MM.1S (cell line): Measurements from ENCODE around the gene PAX8.

Experiments used
- DNase-seq: peaks from one replicate; pipeline ENCODE4 v3.0.0-alpha.2; 2015
- H2AFZ ChIP-seq: fragments of 300-600 bp; sonication (generic); 2 replicates; pipeline ENCODE4 v1.6.0; 2016; ENCODE audit warnings: antibody characterized with exemption, low read length
- H3F3A ChIP-seq: fragments of 300-600 bp; sonication (generic); 2 replicates; pipeline ENCODE4 v1.6.1; 2016; ENCODE audit warnings: mild to moderate bottlenecking, antibody characterized with exemption, low read length, moderate library complexity, mixed read lengths; ENCODE audit not compliant: insufficient read depth
- H3K27ac ChIP-seq: fragments of 300-600 bp; sonication (generic); 2 replicates; pipeline ENCODE4 v1.5.1; 2016; ENCODE audit warnings: mild to moderate bottlenecking, low read length
- H3K27me3 ChIP-seq: fragments of 300-600 bp; sonication (generic); replicated peaks from 2 replicates; pipeline ENCODE4 v1.6.0; 2016; ENCODE audit warnings: low read length; ENCODE audit not compliant: insufficient read depth
- H3K36me3 ChIP-seq: fragments of 300-600 bp; sonication (generic); replicated peaks from 2 replicates; pipeline ENCODE4 v1.6.1; 2016; ENCODE audit warnings: mild to moderate bottlenecking, low read length, mixed read lengths; ENCODE audit not compliant: insufficient read depth
- H3K4me1 ChIP-seq: fragments of 300-600 bp; sonication (generic); 2 replicates; pipeline ENCODE4 v1.6.1; 2016; ENCODE audit warnings: low read length, mixed read lengths
- H3K4me2 ChIP-seq: fragments of 300-600 bp; sonication (generic); 2 replicates; pipeline ENCODE4 v1.6.0; 2016; ENCODE audit warnings: low read depth, low read length
- H3K4me3 ChIP-seq: fragments of 300-600 bp; sonication (generic); 2 replicates; pipeline ENCODE4 v1.5.1; 2016; ENCODE audit warnings: low read length, mixed read lengths
- H3K79me2 ChIP-seq: fragments of 300-600 bp; sonication (generic); 2 replicates; pipeline ENCODE4 v1.6.1; 2016; ENCODE audit warnings: mixed run types, low read length, mixed read lengths
- H3K9ac ChIP-seq: fragments of 300-600 bp; sonication (generic); 2 replicates; pipeline ENCODE4 v1.6.1; 2016; ENCODE audit warnings: low read length, mixed read lengths
- H3K9me2 ChIP-seq: fragments of 300-600 bp; sonication (generic); replicated peaks from 2 replicates; pipeline ENCODE4 v1.6.1; 2016; ENCODE audit warnings: mild to moderate bottlenecking, low read length, mixed read lengths; ENCODE audit not compliant: insufficient read depth
- H3K9me3 ChIP-seq: fragments of 300-600 bp; sonication (generic); replicated peaks from 2 replicates; pipeline ENCODE4 v1.6.1; 2016; ENCODE audit warnings: mild to moderate bottlenecking, low read length, mixed read lengths; ENCODE audit not compliant: insufficient read depth
- H4K20me1 ChIP-seq: fragments of 300-600 bp; sonication (generic); 2 replicates; pipeline ENCODE4 v1.6.1; 2016; ENCODE audit warnings: mild to moderate bottlenecking, low read length, moderate library complexity, mixed read lengths; ENCODE audit not compliant: insufficient read depth
- CTCF ChIP-seq: fragments of 300-600 bp; sonication (generic); IDR thresholded peaks from 2 replicates; pipeline ENCODE4 v1.5.1; 2016; ENCODE audit warnings: antibody characterized with exemption, low read length, mixed read lengths
- EZH2 ChIP-seq: fragments of 300-600 bp; sonication (generic); optimal IDR thresholded peaks from 2 replicates; pipeline ENCODE3; 2017; ENCODE audit warnings: low read depth, mild to moderate bottlenecking, antibody characterized with exemption, low read length, mixed read lengths
- EZH2phosphoT487 ChIP-seq: fragments of 300-600 bp; sonication (generic); IDR thresholded peaks from 2 replicates; pipeline ENCODE4 v1.6.1; 2018; ENCODE audit warnings: antibody characterized with exemption, low read length

Gene PAX8

DNA sequence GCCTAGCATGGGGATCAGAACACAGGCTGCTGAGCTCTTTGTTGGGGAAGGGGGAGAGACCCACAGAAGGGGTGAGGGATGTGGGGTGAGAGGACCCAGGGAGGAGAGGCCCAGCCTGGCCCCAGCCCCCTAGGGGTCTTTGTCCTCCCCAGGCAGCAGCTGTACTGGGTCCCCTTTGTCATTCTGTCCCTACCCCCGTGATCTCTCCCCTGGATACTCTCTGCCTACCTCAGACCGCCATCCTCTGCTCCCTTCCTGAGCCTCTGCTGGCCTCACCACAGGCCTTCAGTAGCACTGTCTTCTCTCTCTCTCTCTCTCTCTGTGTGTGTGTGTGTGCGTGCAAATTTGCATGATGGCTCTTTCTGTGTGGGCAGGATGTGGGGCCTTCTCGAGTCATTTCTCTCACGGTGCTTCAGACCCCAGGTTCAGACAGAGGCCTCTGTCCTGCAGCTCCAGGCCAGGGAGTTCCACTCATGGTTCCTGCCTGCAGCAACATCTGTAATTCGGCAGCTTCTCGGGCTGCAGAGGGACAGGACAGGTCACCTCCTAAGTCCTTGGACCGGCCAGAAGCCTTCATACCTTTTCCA is 103.6 kb downstream of the PAX8 start:
- Histone ChIP-seq H3K27me3 (no peaks in the 10 kb centered on the region), H3K9me3 (no peaks in the 10 kb centered on the region), H3K9ac (peak overlapping the region; percentile 74), H3K9me2 (no peaks in the 10 kb centered on the region), H3K4me1 (peaks cover 19% of the 10 kb centered on the region), H4K20me1 (peaks cover 10% of the 10 kb centered on the region; the same call in 1 of the 2 replicates), H3K27ac (peak overlapping the region; percentile 71; the same call in 1 of the 2 replicates), H3F3A (peaks cover 22% of the 10 kb centered on the region; the same call in 1 of the 2 replicates), H3K4me2 (peak overlapping the region; percentile 98), H3K79me2 (peaks cover 64% of the 10 kb centered on the region), H2AFZ (no peak overlapping the region), H3K4me3 (peak overlapping the region; percentile 94), H3K36me3 (no peaks in the 10 kb centered on the region; the same call in 1 of the 2 replicates)
- DNase-seq = peak; percentile 85
- TF ChIP-seq EZH2phosphoT487 (no peak), CTCF (no peak), EZH2 (no peak)

- Histone ChIP-seq H4K20me1 (peaks cover 10% of the 10 kb centered on the region; the same call in 1 of the 2 replicates), H3K9me2 (no peaks in the 10 kb centered on the region), H2AFZ (peak overlapping the region; percentile 75; the same call in 1 of the 2 replicates), H3K27ac (peak overlapping the region; percentile 71; the same call in 1 of the 2 replicates), H3K4me2 (peak overlapping the region; percentile 98), H3K9me3 (no peaks in the 10 kb centered on the region), H3K27me3 (no peaks in the 10 kb centered on the region), H3K4me3 (peak overlapping the region; percentile 94), H3K9ac (peak overlapping the region; percentile 74), H3K36me3 (no peaks in the 10 kb centered on the region; the same call in 1 of the 2 replicates), H3F3A (peaks cover 22% of the 10 kb centered on the region; the same call in 1 of the 2 replicates), H3K79me2 (peaks cover 56% of the 10 kb centered on the region), H3K4me1 (peaks cover 19% of the 10 kb centered on the region)
- TF ChIP-seq EZH2phosphoT487 (no peak), CTCF (peak; percentile 27), EZH2 (no peak)
- DNase-seq = no peak
Measured at GRCh38 chr2:113174376-113174750, 104.4 kb downstream of the PAX8 start.

- Histone ChIP-seq H3K4me1 (peaks cover 19% of the 10 kb centered on the region), H3K27ac (peak within 1 kb of the TSS; percentile 71; the same call in 1 of the 2 replicates), H3K9ac (peak within 1 kb of the TSS; percentile 74), H3F3A (peaks cover 22% of the 10 kb centered on the region; the same call in 1 of the 2 replicates), H3K36me3 (no peaks in the 10 kb centered on the region; the same call in 1 of the 2 replicates), H4K20me1 (peaks cover 10% of the 10 kb centered on the region; the same call in 1 of the 2 replicates), H3K9me3 (no peaks in the 10 kb centered on the region), H3K9me2 (no peaks in the 10 kb centered on the region), H2AFZ (peak within 1 kb of the TSS; percentile 75), H3K4me2 (peak within 1 kb of the TSS; percentile 98), H3K27me3 (no peaks in the 10 kb centered on the region), H3K4me3 (peak within 1 kb of the TSS; percentile 94), H3K79me2 (peaks cover 50% of the 10 kb centered on the region)
- 0 out of 2 replicates have a peak, but pooled peaks have one; percentile 21 for TF ChIP-seq CTCF
- no peak for TF ChIP-seq EZH2
- peak; percentile 90 for DNase-seq
Measured at GRCh38 chr2:113173542-113174375, 105.0 kb downstream of the PAX8 start, which contains the start of gene PSD4. PSD4 (plus strand) TSS chr2:113173971; CDS start chr2:113182457, 8,486 bp downstream.
